HT-29 (cell line): ENCODE data around the gene STX2. TPM values are rescaled to one million over a fixed set of nuclear protein-coding genes. Genes with fewer than 3 reads are reported as not detected.
A peak's percentile ranks its signal among the peaks of the same experiment; 100 is the strongest.
"Not testable (repeated sequence)": the region's sequence is repeated elsewhere in the genome, so short reads cannot be mapped to it uniquely, and the experiment has no call there.

Experiments
- DNase-seq: peaks from one replicate; pipeline ENCODE4 v3.0.0-alpha.2; 2015; ENCODE audit warnings: low spot score
- total RNA-seq: library from RNA; depleted of rRNA; stranded (reverse); fragments of >200 nt; shearing (Covaris generic); gene quantifications from 2 replicates; pipeline ENCODE4 v1.2.3, GENCODE V29; 2014

Gene STX2
- total RNA-seq, 1 experiment from 2014 or later: 5.5 TPM

- peak; percentile 65 for DNase-seq
Measured at GRCh38 chr12:130870442-130871285, 31.6 kb upstream of the STX2 start.

DNA sequence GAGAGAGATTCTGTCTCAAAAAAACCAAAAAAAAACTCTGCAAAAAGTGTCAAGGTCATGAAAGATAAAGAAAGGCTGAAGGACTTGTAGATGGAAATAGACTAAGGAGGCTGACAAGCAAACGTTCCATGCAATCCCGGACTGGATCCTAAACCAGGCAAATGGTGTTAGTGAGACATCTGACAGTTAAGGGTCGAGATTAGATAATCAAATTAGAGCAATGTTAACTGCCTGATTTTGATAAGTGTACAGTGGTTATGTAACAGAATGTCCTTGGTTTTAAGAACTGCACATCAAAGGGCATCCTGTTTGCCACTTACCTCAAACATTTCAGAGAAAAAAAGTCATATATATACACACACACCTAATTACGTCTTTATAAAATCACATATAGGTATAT, 29.4 kb upstream of the STX2 start:
- DNase-seq: no peak

- no peak for DNase-seq
Measured at GRCh38 chr12:130863298-130863697, 24.2 kb upstream of the STX2 start.

GRCh38 chr12:130862771-130863170, 23.7 kb upstream of the STX2 start:
- not testable (repeated sequence) for DNase-seq

GRCh38 chr12:130862161-130862560, 23.1 kb upstream of the STX2 start:
- no peak for DNase-seq

GRCh38 chr12:130860311-130860710, 21.3 kb upstream of the STX2 start:
- no peak for DNase-seq

DNA sequence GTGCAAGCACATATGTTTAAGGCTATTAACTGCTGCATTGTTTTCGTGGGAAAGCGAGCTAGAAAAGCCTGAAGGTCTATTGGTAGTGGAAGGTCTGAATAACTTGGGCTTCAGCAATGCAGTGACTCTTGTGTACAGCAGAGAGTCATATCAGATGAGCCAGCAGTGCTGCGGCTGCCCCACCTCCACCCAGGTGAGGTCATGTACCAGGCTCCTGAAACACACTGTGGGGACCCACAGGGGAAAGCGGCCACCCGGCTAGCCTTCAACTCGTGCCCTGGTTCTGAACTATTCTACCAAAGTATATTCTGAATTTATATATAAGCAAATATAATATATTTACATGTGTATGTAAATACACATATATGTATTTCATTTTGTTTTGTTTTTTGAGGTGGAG, 20.1 kb upstream of the STX2 start:
- DNase-seq: no peak

- no peak for DNase-seq
Measured at GRCh38 chr12:130858084-130858483, 19.0 kb upstream of the STX2 start.

- DNase-seq: no peak
Measured at GRCh38 chr12:130856088-130856487, 17.0 kb upstream of the STX2 start.

- no peak for DNase-seq
Measured at GRCh38 chr12:130850418-130851021, 11.5 kb upstream of the STX2 start.

- peak; percentile 70 for DNase-seq
Measured at GRCh38 chr12:130849561-130850417, 10.7 kb upstream of the STX2 start.

GRCh38 chr12:130848785-130849305, 9.8 kb upstream of the STX2 start:
- DNase-seq: not testable (repeated sequence)

- DNase-seq: not testable (repeated sequence)
Measured at GRCh38 chr12:130848105-130848504, 9.1 kb upstream of the STX2 start.

DNA sequence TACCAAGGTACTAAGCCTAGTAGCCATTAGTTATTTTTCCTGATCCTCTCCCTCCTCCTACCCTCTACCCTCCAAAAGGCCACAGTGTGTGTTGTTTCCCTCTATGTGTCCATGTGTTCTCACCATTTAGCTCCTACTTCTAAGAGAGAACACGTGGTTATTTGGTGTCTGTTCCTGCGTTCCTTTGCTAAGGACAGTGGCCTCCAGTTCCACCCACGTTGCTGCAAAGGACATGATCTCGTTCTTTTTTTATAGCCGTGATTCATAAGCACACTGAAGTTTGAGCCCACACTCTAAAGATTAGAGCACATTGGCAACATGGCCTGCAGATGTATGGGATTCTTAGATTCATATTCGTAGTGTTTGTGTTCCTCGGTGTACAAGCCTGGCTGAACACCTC, 8.1 kb upstream of the STX2 start:
- no peak for DNase-seq

DNA sequence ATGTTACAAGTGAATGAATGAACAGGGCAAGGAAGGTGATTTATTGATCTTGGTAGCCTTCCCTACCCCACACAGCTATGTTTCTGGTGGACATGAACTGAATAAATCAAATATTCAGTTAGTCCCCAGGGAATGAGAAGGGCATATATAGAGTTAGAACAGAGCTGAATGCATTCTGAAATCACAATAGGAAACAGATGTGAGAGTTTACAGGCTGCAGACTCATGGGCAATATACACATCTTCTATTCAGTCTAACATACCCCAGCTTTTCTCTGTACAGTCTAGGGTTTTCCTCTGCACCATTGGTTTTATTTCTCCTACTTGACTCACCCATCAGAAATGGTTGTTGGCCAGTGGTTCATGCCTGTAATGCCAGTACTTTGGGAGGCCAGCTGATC, 7.3 kb upstream of the STX2 start:
- DNase-seq: no peak

DNA sequence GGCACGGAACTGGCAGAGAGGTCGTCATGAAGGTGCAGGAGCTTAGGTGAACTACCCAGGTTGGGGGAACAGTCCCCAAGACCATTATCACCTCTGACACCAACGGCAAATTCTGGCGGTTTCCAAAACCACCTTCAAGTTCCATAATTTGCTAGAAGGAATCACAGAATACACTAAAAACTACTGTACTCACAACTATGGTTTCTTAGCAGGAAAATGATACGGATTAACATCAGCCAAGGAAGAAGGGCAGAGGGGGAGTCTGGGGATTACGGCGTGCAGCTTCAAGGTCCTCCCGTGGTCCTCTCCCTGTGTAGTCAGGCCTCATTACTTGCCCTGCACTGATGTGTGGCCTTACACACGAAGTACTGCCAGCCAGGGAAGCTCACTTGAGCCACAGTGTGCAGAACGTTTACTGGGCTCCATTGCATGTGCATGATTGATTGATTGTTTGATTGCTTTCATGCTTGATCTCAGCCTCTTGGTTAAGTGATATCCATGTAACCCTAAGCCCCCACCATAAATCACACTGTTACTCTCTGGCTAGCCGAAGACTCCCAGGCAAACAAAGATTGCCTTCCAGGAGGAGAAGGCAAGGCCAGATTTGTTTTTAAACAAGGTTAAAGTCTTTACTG, 837 bp upstream of the STX2 start:
- DNase-seq: no peak

- peak; percentile 19 for DNase-seq
Measured at GRCh38 chr12:130838284-130838950, 633 bp downstream of the STX2 start.

DNA sequence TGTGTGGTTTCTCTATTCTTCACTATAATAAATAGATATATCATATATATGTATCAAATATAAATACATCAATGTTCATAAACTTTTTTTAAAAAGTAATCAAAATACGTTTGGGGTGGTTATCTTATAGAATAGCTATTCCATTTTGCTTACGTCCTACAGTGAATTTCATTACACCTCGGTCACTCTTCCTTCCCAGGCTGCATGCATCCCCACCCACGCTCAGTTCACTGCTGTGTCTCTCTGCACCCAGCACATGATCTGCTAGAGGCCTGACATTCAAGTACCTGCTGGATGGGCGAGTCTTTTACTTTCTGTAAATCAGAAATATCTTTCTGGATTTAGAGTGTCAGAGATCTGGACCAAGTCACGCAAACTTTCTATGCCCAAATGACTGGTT, 3.6 kb downstream of the STX2 start:
- DNase-seq: no peak

DNA sequence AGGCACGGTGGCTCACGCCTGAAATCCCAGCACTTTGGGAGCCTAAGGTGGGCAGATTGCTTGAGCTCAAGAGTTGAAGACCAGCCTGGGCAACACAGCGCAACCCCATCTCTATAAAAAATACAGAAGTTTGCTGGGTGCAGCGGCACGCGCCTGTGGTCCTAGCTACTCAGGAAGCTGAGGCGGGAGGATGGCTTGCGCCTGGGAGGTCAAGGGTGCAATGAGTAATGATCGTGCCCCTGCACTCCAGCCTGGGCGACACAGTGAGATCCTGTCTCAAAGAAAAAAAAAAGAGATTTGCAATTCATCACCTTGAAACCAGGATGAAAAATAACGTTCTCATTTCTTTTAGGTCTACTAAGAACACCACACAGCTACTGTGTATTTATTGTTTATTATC, 4.0 kb downstream of the STX2 start:
- DNase-seq: no peak

DNA sequence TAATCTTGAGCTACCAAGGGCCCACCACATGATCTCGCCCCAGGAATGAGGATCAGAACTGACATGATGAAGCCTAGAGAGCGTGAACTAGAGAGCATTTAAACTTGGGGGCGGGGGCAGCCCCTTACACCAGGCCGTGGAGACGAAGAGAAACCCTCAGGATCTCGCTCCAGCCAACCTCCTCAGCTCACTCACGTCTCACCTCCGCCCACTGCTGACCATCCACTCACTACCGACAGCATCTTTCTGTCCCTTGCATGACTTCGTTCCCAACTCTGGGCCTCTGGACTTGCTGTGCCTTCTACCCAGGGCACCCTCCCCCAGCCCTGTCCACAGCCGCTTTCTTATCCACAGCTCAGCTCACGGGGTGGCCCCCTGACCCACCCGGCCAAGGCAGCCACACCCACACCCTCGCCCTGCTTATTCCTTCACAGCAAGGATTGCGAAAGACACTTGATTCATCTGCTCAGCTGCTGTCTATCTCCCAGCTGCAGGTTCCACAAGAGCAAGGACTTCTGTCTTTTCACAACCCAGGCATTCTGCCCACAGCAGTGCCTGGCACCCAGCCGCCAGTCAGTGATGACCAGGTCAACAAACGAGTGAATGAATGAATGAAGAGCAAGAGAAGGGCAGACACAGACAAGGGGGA, 6.4 kb downstream of the STX2 start:
- DNase-seq: no peak
